ENCODE results near the gene DNAH2.

- TF ChIP-seq, protein P1, sequence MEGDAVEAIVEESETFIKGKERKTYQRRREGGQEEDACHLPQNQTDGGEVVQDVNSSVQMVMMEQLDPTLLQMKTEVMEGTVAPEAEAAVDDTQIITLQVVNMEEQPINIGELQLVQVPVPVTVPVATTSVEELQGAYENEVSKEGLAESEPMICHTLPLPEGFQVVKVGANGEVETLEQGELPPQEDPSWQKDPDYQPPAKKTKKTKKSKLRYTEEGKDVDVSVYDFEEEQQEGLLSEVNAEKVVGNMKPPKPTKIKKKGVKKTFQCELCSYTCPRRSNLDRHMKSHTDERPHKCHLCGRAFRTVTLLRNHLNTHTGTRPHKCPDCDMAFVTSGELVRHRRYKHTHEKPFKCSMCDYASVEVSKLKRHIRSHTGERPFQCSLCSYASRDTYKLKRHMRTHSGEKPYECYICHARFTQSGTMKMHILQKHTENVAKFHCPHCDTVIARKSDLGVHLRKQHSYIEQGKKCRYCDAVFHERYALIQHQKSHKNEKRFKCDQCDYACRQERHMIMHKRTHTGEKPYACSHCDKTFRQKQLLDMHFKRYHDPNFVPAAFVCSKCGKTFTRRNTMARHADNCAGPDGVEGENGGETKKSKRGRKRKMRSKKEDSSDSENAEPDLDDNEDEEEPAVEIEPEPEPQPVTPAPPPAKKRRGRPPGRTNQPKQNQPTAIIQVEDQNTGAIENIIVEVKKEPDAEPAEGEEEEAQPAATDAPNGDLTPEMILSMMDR (IDR thresholded peaks at IDR 0.05 in 2 of 3, conservative IDR thresholded peaks at IDR 0.05 in 1 of 3; ENCODE audit: borderline replicate concordance in 1 of 3, insufficient read depth in 1 of 3, low read depth in 2 of 3, low read length in 2 of 3) = no peak
- TF ChIP-seq SP1 (IDR thresholded peaks at IDR 0.05; ENCODE audit: low read depth) (no peak), ATF3 (IDR thresholded peaks at IDR 0.05) (no peak), YY1 (IDR thresholded peaks at IDR 0.05; ENCODE audit: extremely low read depth, insufficient replicate concordance, low read depth, low read length) (no peak), POLR2AphosphoS5 (IDR thresholded peaks at IDR 0.05; ENCODE audit: low read depth, low read length) (no peak), REST (IDR thresholded peaks at IDR 0.05; ENCODE audit: low read depth) (no peak), POLR2A (IDR thresholded peaks at IDR 0.05; ENCODE audit: borderline replicate concordance, extremely low read depth, insufficient read depth, insufficient read length) (no peak), EZH2phosphoT487 (IDR thresholded peaks at IDR 0.05; ENCODE audit: borderline replicate concordance) (no peak), ZNF274 (IDR thresholded peaks at IDR 0.05; ENCODE audit: low read depth, low read length) (no peak), JUND (IDR thresholded peaks at IDR 0.05) (no peak), EGR1 (IDR thresholded peaks at IDR 0.05; ENCODE audit: low read depth) (no peak), MAX (IDR thresholded peaks at IDR 0.05) (no peak)
- TF ChIP-seq, protein P2, sequence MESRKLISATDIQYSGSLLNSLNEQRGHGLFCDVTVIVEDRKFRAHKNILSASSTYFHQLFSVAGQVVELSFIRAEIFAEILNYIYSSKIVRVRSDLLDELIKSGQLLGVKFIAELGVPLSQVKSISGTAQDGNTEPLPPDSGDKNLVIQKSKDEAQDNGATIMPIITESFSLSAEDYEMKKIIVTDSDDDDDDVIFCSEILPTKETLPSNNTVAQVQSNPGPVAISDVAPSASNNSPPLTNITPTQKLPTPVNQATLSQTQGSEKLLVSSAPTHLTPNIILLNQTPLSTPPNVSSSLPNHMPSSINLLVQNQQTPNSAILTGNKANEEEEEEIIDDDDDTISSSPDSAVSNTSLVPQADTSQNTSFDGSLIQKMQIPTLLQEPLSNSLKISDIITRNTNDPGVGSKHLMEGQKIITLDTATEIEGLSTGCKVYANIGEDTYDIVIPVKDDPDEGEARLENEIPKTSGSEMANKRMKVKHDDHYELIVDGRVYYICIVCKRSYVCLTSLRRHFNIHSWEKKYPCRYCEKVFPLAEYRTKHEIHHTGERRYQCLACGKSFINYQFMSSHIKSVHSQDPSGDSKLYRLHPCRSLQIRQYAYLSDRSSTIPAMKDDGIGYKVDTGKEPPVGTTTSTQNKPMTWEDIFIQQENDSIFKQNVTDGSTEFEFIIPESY (IDR thresholded peaks at IDR 0.05; ENCODE audit: extremely low read depth, insufficient replicate concordance, low read length) = no peak
Observed at GRCh38 chr17:7701681-7702080, 15.9 kb upstream of the DNAH2 start.
